Adipocyte (in vitro differentiated cells): ENCODE data around the gene TBPL1.

Experiments
- DNase-seq: peaks from one replicate; pipeline ENCODE4 v3.0.0-alpha.2; 2015; ENCODE audit warnings: low read depth
- H3K27me3 ChIP-seq: replicated peaks from 2 replicates; pipeline ENCODE4 v1.7.0; 2013; ENCODE audit warnings: mild to moderate bottlenecking, low read length, moderate library complexity; ENCODE audit not compliant: control insufficient read depth, insufficient read depth
- H3K36me3 ChIP-seq: 2 replicates; pipeline ENCODE4 v1.7.0; 2013; ENCODE audit warnings: low read length, mild to moderate bottlenecking, moderate library complexity; ENCODE audit not compliant: control insufficient read depth, insufficient read depth, severe bottlenecking
- H3K4me1 ChIP-seq: 2 replicates; pipeline ENCODE4 v1.7.0; 2013; ENCODE audit warnings: mild to moderate bottlenecking, low read length, moderate library complexity; ENCODE audit not compliant: control insufficient read depth, insufficient read depth
- H3K4me3 ChIP-seq: 2 replicates; pipeline ENCODE4 v1.7.0; 2013; ENCODE audit warnings: mild to moderate bottlenecking, low read length, moderate library complexity
- H3K9ac ChIP-seq: 2 replicates; pipeline ENCODE4 v1.7.0; 2013; ENCODE audit warnings: mild to moderate bottlenecking, low read length, moderate library complexity
- H3K9me3 ChIP-seq: 2 replicates; pipeline ENCODE4 v1.7.0; 2013; ENCODE audit warnings: mild to moderate bottlenecking, low read length, moderate library complexity; ENCODE audit not compliant: control insufficient read depth

Gene TBPL1

GRCh38 chr6:133995758-133996157 is 42.7 kb downstream of the TBPL1 start:
- Histone ChIP-seq H3K4me3 (no peak overlapping the region), H3K27me3 (no peaks in the 10 kb centered on the region), H3K36me3 (no peaks in the 10 kb centered on the region), H3K9ac (no peak overlapping the region), H3K4me1 (peaks cover 44% of the 10 kb centered on the region), H3K9me3 (no peaks in the 10 kb centered on the region)
- DNase-seq, result no peak

- Histone ChIP-seq H3K36me3 (no peaks in the 10 kb centered on the region), H3K4me1 (peaks cover 29% of the 10 kb centered on the region), H3K9me3 (no peaks in the 10 kb centered on the region), H3K9ac (no peak overlapping the region), H3K27me3 (no peaks in the 10 kb centered on the region), H3K4me3 (no peak overlapping the region)
- no peak for DNase-seq
These were observed 44.2 kb downstream of the TBPL1 start for GRCh38 chr6:133997267-133997666.

GRCh38 chr6:133999305-133999704 is 46.3 kb downstream of the TBPL1 start:
- H3K9me3 ChIP-seq, result no peaks in the 10 kb centered on the region
- H3K4me3 ChIP-seq, result no peak overlapping the region
- no peaks in the 10 kb centered on the region for H3K27me3 ChIP-seq
- no peaks in the 10 kb centered on the region for H3K36me3 ChIP-seq
- no peak for DNase-seq
- H3K9ac ChIP-seq, result no peak overlapping the region
- peaks cover 27% of the 10 kb centered on the region for H3K4me1 ChIP-seq

GRCh38 chr6:134000443-134000842 is 47.4 kb downstream of the TBPL1 start:
- H3K4me3 ChIP-seq, result no peak overlapping the region
- peaks cover 26% of the 10 kb centered on the region for H3K4me1 ChIP-seq
- no peaks in the 10 kb centered on the region for H3K27me3 ChIP-seq
- H3K9me3 ChIP-seq, result no peaks in the 10 kb centered on the region
- no peaks in the 10 kb centered on the region for H3K36me3 ChIP-seq
- DNase-seq, result no peak
- no peak overlapping the region for H3K9ac ChIP-seq

- Histone ChIP-seq H3K9ac (no peak overlapping the region), H3K9me3 (no peaks in the 10 kb centered on the region)
- no peak for DNase-seq
These were observed 49.8 kb downstream of the TBPL1 start for GRCh38 chr6:134002821-134003220.

GRCh38 chr6:134003542-134003951 is 50.5 kb downstream of the TBPL1 start:
- H3K4me3 ChIP-seq, result no peak overlapping the region
- no peaks in the 10 kb centered on the region for H3K9me3 ChIP-seq
- peak; percentile 30 for DNase-seq
- peaks cover 15% of the 10 kb centered on the region for H3K4me1 ChIP-seq
- no peak overlapping the region for H3K9ac ChIP-seq
- H3K27me3 ChIP-seq, result no peaks in the 10 kb centered on the region
- H3K36me3 ChIP-seq, result no peaks in the 10 kb centered on the region

More at GRCh38 chr6:134002821-134003220, 49.8 kb downstream of the TBPL1 start:
- no peak overlapping the region for H3K4me3 ChIP-seq
- peaks cover 15% of the 10 kb centered on the region for H3K4me1 ChIP-seq
- H3K27me3 ChIP-seq, result no peaks in the 10 kb centered on the region
- no peaks in the 10 kb centered on the region for H3K36me3 ChIP-seq

- Histone ChIP-seq H3K4me1 (peaks cover 15% of the 10 kb centered on the region), H3K9me3 (no peaks in the 10 kb centered on the region), H3K36me3 (no peaks in the 10 kb centered on the region), H3K9ac (no peak overlapping the region), H3K27me3 (no peaks in the 10 kb centered on the region), H3K4me3 (no peak overlapping the region)
- no peak for DNase-seq
These were observed 51.7 kb downstream of the TBPL1 start for GRCh38 chr6:134004714-134005113.

GRCh38 chr6:134005800-134006199 is 52.8 kb downstream of the TBPL1 start:
- no peak overlapping the region for H3K4me3 ChIP-seq
- DNase-seq, result no peak
- H3K27me3 ChIP-seq, result no peaks in the 10 kb centered on the region
- H3K9me3 ChIP-seq, result no peaks in the 10 kb centered on the region
- peaks cover 15% of the 10 kb centered on the region for H3K4me1 ChIP-seq
- H3K9ac ChIP-seq, result no peak overlapping the region
- no peaks in the 10 kb centered on the region for H3K36me3 ChIP-seq

- H3K9ac ChIP-seq, result no peak overlapping the region
- H3K4me1 ChIP-seq, result peaks cover 15% of the 10 kb centered on the region
- no peaks in the 10 kb centered on the region for H3K36me3 ChIP-seq
- H3K4me3 ChIP-seq, result no peak overlapping the region
- H3K27me3 ChIP-seq, result no peaks in the 10 kb centered on the region
- no peaks in the 10 kb centered on the region for H3K9me3 ChIP-seq
- DNase-seq, result no peak
These were observed 54.1 kb downstream of the TBPL1 start for GRCh38 chr6:134007077-134007476.

- Histone ChIP-seq H3K4me1 (no peaks in the 10 kb centered on the region), H3K9me3 (no peaks in the 10 kb centered on the region), H3K9ac (no peak overlapping the region), H3K4me3 (no peak overlapping the region), H3K27me3 (no peaks in the 10 kb centered on the region), H3K36me3 (no peaks in the 10 kb centered on the region)
- DNase-seq, result no peak
These were observed 56.9 kb downstream of the TBPL1 start for GRCh38 chr6:134009876-134010275.

- no peak overlapping the region for H3K9ac ChIP-seq
- H3K9me3 ChIP-seq, result no peaks in the 10 kb centered on the region
- H3K27me3 ChIP-seq, result no peaks in the 10 kb centered on the region
- H3K4me3 ChIP-seq, result no peak overlapping the region
- DNase-seq, result no peak
- H3K36me3 ChIP-seq, result no peaks in the 10 kb centered on the region
- H3K4me1 ChIP-seq, result no peaks in the 10 kb centered on the region
These were observed 57.4 kb downstream of the TBPL1 start for GRCh38 chr6:134010400-134010799.

GRCh38 chr6:134010974-134011373 is 58.0 kb downstream of the TBPL1 start:
- Histone ChIP-seq H3K9ac (no peak overlapping the region), H3K27me3 (no peaks in the 10 kb centered on the region), H3K36me3 (no peaks in the 10 kb centered on the region), H3K4me1 (no peaks in the 10 kb centered on the region), H3K9me3 (no peaks in the 10 kb centered on the region), H3K4me3 (no peak overlapping the region)
- no peak for DNase-seq
